Spleen (tissue), 11 donors: ENCODE results near the gene IRF2. TPM values are rescaled to one million over a fixed set of nuclear protein-coding genes. Genes with fewer than 3 reads are reported as not detected.

Experiments used
- DNase-seq: peaks from one replicate; pipeline ENCODE4 v3.0.0-alpha.2; 2020
- H3K27ac ChIP-seq, 8 donors: fragments of 200-600 bp; sonication (generic) in 7 of 8; 1 replicate in 4 of 8; 2 replicates in 4 of 8; pipeline versions ENCODE4 v1.5.0 to v1.8.0; 2016 to 2021; ENCODE audit warnings: inconsistent platforms in 4 of 8, mild to moderate bottlenecking in 4 of 8, moderate library complexity in 1 of 8
- H3K27me3 ChIP-seq, 7 donors: fragments of 200-600 bp; sonication (generic) in 6 of 7; replicated peaks in 1 of 7; 1 replicate in 4 of 7; 2 replicates in 3 of 7; pipeline versions ENCODE4 v1.5.0 to v1.8.0; 2016 to 2021; ENCODE audit warnings: inconsistent platforms in 3 of 7, mild to moderate bottlenecking in 1 of 7
- H3K36me3 ChIP-seq, 6 donors: fragments of 200-600 bp; sonication (generic) in 5 of 6; 1 replicate in 4 of 6; 2 replicates in 2 of 6; pipeline versions ENCODE4 v1.5.0 to v1.8.0; 2016 to 2021; ENCODE audit warnings: inconsistent platforms in 2 of 6
- H3K4me1 ChIP-seq, 6 donors: fragments of 200-600 bp; sonication (generic) in 5 of 6; 1 replicate in 3 of 6; 2 replicates in 3 of 6; pipeline versions ENCODE4 v1.5.0 to v1.8.0; 2016 to 2021; ENCODE audit warnings: inconsistent platforms in 3 of 6
- H3K4me3 ChIP-seq, 8 donors: fragments of 200-600 bp; sonication (generic) in 7 of 8; 1 replicate in 4 of 8; 2 replicates in 4 of 8; pipeline versions ENCODE4 v1.5.0 to v1.8.0; 2016 to 2021; ENCODE audit warnings: inconsistent platforms in 4 of 8, mild to moderate bottlenecking in 4 of 8, moderate library complexity in 2 of 8
- H3K9me3 ChIP-seq, 8 donors: fragments of 200-600 bp; sonication (generic) in 7 of 8; 1 replicate in 4 of 8; 2 replicates in 4 of 8; pipeline versions ENCODE4 v1.5.0 to v1.8.0; 2016 to 2021; ENCODE audit warnings: inconsistent platforms in 4 of 8
- CTCF ChIP-seq, 11 experiments: fragments of 200-600 bp in 7 of 11; fragments of 450-650 bp in 4 of 11; sonication (generic) in 4 of 11; IDR thresholded peaks in 8 of 11; conservative IDR thresholded peaks in 3 of 11; 1 replicate in 7 of 11; 2 replicates in 4 of 11; pipeline versions ENCODE4 v1.4.0 to v1.8.0; 2016 to 2021; ENCODE audit warnings: antibody characterized with exemption in 11 of 11, inconsistent platforms in 4 of 11, mild to moderate bottlenecking in 1 of 11
- POLR2A ChIP-seq, 3 donors: fragments of 450-650 bp; IDR thresholded peaks; one replicate each; pipeline ENCODE4 v1.5.1; 2017; ENCODE audit warnings: antibody characterized with exemption in 3 of 3, mild to moderate bottlenecking in 1 of 3
- POLR2AphosphoS5 ChIP-seq, 3 donors: sonication (generic); formaldehyde crosslinking; IDR thresholded peaks; one replicate each; pipeline ENCODE4 v1.5.1; 2017; ENCODE audit warnings: antibody characterized with exemption in 3 of 3
- WGBS, 5 donors: extraction: QIAGEN DNeasy Blood & Tissue Kit in 3 of 5; methylation state at CpG; one replicate each; pipeline versions ENCODE4 v1.1.5 to v1.1.7; 2013 to 2018; 5-methylcytosine and 5-hydroxymethylcytosine counted together
- intact Hi-C: fragments of 100-400 bp; cut with DNase I; formaldehyde crosslinking; loops from one replicate; pipeline ENCODE4 v1.15.0; 2023; ENCODE audit warnings: low total_unique reads
- polyA plus RNA-seq, 3 donors: library from polyadenylated mRNA; stranded (reverse); fragments of 200-250 nt; gene quantifications; one replicate each; pipeline ENCODE4 v1.2.1, GENCODE V29; 2013
- total RNA-seq, 7 donors: library from RNA; depleted of rRNA in 3 of 7; stranded (reverse); fragments of >200 nt in 3 of 7; fragmentation: NEBNext Ultra II Directional in 4 of 7; extraction: Animal tissue kit (Norgen Biotek cat#: 25700) in 4 of 7; gene quantifications; one replicate each; pipeline versions ENCODE4 v1.1.0 to v1.2.1, GENCODE V29; 2016 to 2021
- donor health status: healthy with polysubstance abuse.
- donor health status: DM: no; HTN: no; CAD: no; lungs with moderate emphysema.
- donor health status: DM: no; HTN: no; CAD: no.
- donor health status: Bipolar disorder and iron deficiency.
- donor health status: healthy.
- donor health status: DM: no; HTN: no; CAD: no.
- donor health status: DM: yes; HTN: yes; CAD: no.

Gene IRF2
- total and polyA plus RNA-seq, 10 donors = 27.1 to 101 (median 87.2) TPM

DNA sequence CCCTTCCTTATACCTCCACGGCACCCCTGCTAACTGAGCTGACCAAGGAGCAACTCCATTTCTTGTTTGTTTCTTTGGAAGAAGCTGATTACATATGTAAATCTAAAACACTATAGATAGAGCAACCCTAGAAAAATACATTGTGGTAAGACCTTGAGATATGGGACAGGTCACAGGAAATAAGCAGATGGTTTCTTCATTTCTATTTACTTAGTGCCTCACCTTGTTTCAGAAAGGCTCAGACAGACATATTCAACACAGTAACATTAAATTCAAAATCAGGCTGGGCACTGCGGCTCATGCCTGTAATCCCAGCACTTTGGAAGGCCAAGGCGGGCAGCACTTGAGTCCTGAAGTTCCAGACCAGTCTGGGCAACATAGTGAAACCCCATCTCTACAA is 47.3 kb downstream of the IRF2 start:
- Histone ChIP-seq H3K27me3 (no peaks in the 10 kb centered on the region), H3K4me1 (peaks cover 9 to 100% (median 61%) of the 10 kb centered on the region in 6 donors), H3K27ac (peak overlapping the region in 4 of 8 donors; percentile 35 to 72 (median 44)), H3K4me3 (no peak overlapping the region), H3K9me3 (no peaks in the 10 kb centered on the region), H3K36me3 (peaks cover 0 to 83% (median 54%) of the 10 kb centered on the region in 6 donors)
- intact Hi-C loops = no loop called here
- no peak for TF ChIP-seq POLR2A (IDR thresholded peaks at IDR 0.05)
- no peak for TF ChIP-seq CTCF (IDR thresholded peaks at IDR 0.05 in 8 of 11, conservative IDR thresholded peaks at IDR 0.05 in 3 of 11)
- no peak for TF ChIP-seq POLR2AphosphoS5 (IDR thresholded peaks at IDR 0.05)
- DNase-seq = no peak
- 96 to 99% (median 97%) methylated on average over 3 of the region's 3 CpGs for WGBS, 5 donors

GRCh38 chr4:184424993-184425758 is 49.2 kb downstream of the IRF2 start:
- Histone ChIP-seq H3K4me1 (peaks cover 25 to 100% (median 63%) of the 10 kb centered on the region in 6 donors), H3K4me3 (no peak overlapping the region), H3K27me3 (no peaks in the 10 kb centered on the region), H3K36me3 (peaks cover 0 to 78% (median 53%) of the 10 kb centered on the region in 6 donors), H3K9me3 (no peaks in the 10 kb centered on the region), H3K27ac (peak overlapping the region; percentile 27 to 72 (median 55))
- intact Hi-C loops = no loop called here
- DNase-seq = no peak
- 50 to 85% (median 70%) methylated on average over 16 to 17 of the region's 17 CpGs for WGBS, 5 donors
- TF ChIP-seq POLR2AphosphoS5 (IDR thresholded peaks at IDR 0.05) (peak; percentile 33 to 83 (median 70)), CTCF (IDR thresholded peaks at IDR 0.05 in 8 of 11, conservative IDR thresholded peaks at IDR 0.05 in 3 of 11) (no peak)

- WGBS, 5 donors = 79 to 94% (median 89%) methylated on average over 3 of the region's 3 CpGs
- Histone ChIP-seq H3K4me1 (peaks cover 30 to 100% (median 68%) of the 10 kb centered on the region in 6 donors), H3K9me3 (no peaks in the 10 kb centered on the region), H3K4me3 (no peak overlapping the region), H3K36me3 (peaks cover 0 to 83% (median 53%) of the 10 kb centered on the region in 6 donors), H3K27me3 (no peaks in the 10 kb centered on the region), H3K27ac (peak overlapping the region in 4 of 8 donors; percentile 32 to 72 (median 48))
- intact Hi-C loops = no loop called here
- TF ChIP-seq POLR2A (IDR thresholded peaks at IDR 0.05) = no peak
- no peak for TF ChIP-seq POLR2AphosphoS5 (IDR thresholded peaks at IDR 0.05)
- DNase-seq = no peak
Observed at GRCh38 chr4:184424279-184424678, 50.1 kb downstream of the IRF2 start.

DNA sequence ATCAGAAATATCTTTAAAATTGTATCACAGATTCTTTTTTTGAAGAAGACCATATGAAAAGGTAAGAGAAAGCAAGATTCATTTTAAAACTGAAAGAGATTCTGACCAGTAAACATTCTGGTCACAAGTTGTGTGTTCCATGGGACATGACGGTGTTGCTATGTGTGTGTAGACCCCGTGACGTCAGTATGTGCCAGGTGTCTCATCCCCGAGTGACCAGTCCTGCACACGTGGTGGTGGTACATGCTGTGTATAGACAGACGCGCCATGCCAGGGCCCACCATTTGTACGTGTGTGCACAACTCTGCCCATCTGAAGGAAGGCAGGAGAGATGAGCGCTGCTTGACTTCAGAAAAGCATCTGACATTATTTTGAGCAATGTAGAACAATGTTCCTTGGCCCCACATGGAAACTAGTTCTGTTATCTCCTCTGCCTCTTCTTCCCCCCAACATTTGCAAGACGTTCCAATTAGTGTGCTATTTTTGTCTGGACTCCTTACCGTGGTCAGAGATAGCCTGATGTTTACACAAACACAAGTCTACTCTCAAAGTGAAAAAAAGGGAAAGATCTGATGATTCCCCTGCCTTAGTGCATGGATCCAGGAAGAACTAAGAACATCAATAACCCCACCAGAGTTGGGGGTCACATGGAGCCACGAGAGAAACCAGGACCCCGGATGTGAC is 51.2 kb downstream of the IRF2 start:
- Histone ChIP-seq H3K4me1 (peaks cover 35 to 100% (median 73%) of the 10 kb centered on the region in 6 donors), H3K4me3 (no peak overlapping the region), H3K27me3 (no peaks in the 10 kb centered on the region), H3K36me3 (peaks cover 0 to 83% (median 50%) of the 10 kb centered on the region in 6 donors), H3K9me3 (no peaks in the 10 kb centered on the region), H3K27ac (peak overlapping the region in 7 of 8 donors; percentile 12 to 85 (median 32))
- WGBS, 5 donors = 78 to 81% (median 79%) methylated on average over 13 of the region's 13 CpGs
- intact Hi-C loops = no loop called here
- TF ChIP-seq CTCF (IDR thresholded peaks at IDR 0.05 in 8 of 11, conservative IDR thresholded peaks at IDR 0.05 in 3 of 11) = no peak
- TF ChIP-seq POLR2A (IDR thresholded peaks at IDR 0.05) = no peak
- TF ChIP-seq POLR2AphosphoS5 (IDR thresholded peaks at IDR 0.05) = peak in 1 of 3 donors; percentile 21
- DNase-seq = no peak
